ENCODE data around the gene PTPRCAP.

- TF ChIP-seq PKNOX1 (IDR thresholded peaks at IDR 0.05), result no peak
- no peak for TF ChIP-seq CTCF (IDR thresholded peaks at IDR 0.05 in 2 of 3, conservative IDR thresholded peaks at IDR 0.05 in 1 of 3; ENCODE audit: control insufficient read depth in 2 of 3, extremely low read depth in 1 of 3, insufficient read depth in 1 of 3, low read depth in 3 of 3, low read length in 3 of 3)
Measured at GRCh38 chr11:67400942-67401494, 36.5 kb downstream of the PTPRCAP start.

Data from GM12878 (cell line).